Lower leg skin (tissue), 4 donors: ENCODE data around the gene GPR78. TPM values are rescaled to one million over a fixed set of nuclear protein-coding genes. Genes with fewer than 3 reads are reported as not detected.

ENCODE experiments used
- DNase-seq, 2 donors: peaks; one replicate each; pipeline ENCODE4 v3.0.0-alpha.2; 2019; ENCODE audit warnings: low spot score in 2 of 2
- H3K4me3 ChIP-seq: fragments of 200-600 bp; sonication (generic); 2 replicates; pipeline ENCODE4 v1.5.1; 2017; ENCODE audit warnings: mild to moderate bottlenecking, low read depth; ENCODE audit not compliant: poor library complexity, severe bottlenecking
- POLR2A ChIP-seq, 2 donors: fragments of 450-650 bp; IDR thresholded peaks; one replicate each; pipeline ENCODE4 v1.6.1; 2016 to 2017; ENCODE audit warnings: antibody characterized with exemption in 2 of 2, mild to moderate bottlenecking in 1 of 2, moderate library complexity in 1 of 2
- WGBS, 2 donors: methylation state at CpG; one replicate each; pipeline ENCODE4 v1.1.5; 2018; 5-methylcytosine and 5-hydroxymethylcytosine counted together
- intact Hi-C: fragments of 100-400 bp; cut with DNase I; formaldehyde crosslinking; loops from one replicate; pipeline ENCODE4 v1.15.0; 2023; ENCODE audit warnings: low total_unique reads
- total RNA-seq, 4 donors: library from RNA; depleted of rRNA; stranded (reverse); fragments of >200 nt; gene quantifications; one replicate each; pipeline ENCODE4 v1.1.0, GENCODE V29; 2016
- TF ChIP-seq, protein P1 (sequence below), 3 donors: fragments of 450-650 bp; IDR thresholded peaks; one replicate each; pipeline ENCODE4 v1.5.1; 2016; ENCODE audit warnings: antibody characterized with exemption in 3 of 3, mild to moderate bottlenecking in 3 of 3, moderate library complexity in 2 of 3

GPR78 gene
- total RNA-seq, 4 donors from 2014 or later, result not detected

GRCh38 chr4:8601556-8601955, 21.4 kb downstream of the GPR78 start:
- WGBS, 2 donors, result 72 to 76% methylated on average over 10 of the region's 10 CpGs
- DNase-seq, result no peak
- TF ChIP-seq, protein P1, sequence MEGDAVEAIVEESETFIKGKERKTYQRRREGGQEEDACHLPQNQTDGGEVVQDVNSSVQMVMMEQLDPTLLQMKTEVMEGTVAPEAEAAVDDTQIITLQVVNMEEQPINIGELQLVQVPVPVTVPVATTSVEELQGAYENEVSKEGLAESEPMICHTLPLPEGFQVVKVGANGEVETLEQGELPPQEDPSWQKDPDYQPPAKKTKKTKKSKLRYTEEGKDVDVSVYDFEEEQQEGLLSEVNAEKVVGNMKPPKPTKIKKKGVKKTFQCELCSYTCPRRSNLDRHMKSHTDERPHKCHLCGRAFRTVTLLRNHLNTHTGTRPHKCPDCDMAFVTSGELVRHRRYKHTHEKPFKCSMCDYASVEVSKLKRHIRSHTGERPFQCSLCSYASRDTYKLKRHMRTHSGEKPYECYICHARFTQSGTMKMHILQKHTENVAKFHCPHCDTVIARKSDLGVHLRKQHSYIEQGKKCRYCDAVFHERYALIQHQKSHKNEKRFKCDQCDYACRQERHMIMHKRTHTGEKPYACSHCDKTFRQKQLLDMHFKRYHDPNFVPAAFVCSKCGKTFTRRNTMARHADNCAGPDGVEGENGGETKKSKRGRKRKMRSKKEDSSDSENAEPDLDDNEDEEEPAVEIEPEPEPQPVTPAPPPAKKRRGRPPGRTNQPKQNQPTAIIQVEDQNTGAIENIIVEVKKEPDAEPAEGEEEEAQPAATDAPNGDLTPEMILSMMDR (IDR thresholded peaks at IDR 0.05), result no peak
- no peak for TF ChIP-seq POLR2A (IDR thresholded peaks at IDR 0.05)
- H3K4me3 ChIP-seq, result no peak overlapping the region
- intact Hi-C loops, result no loop called here

GRCh38 chr4:8602686-8603430, 22.7 kb downstream of the GPR78 start:
- WGBS, 2 donors, result 58 to 66% methylated on average over 19 of the region's 19 CpGs
- TF ChIP-seq POLR2A (IDR thresholded peaks at IDR 0.05), result no peak
- TF ChIP-seq, protein P1 (IDR thresholded peaks at IDR 0.05), result no peak
- intact Hi-C loops, result no loop called here
- H3K4me3 ChIP-seq, result no peak overlapping the region
- no peak for DNase-seq

DNA sequence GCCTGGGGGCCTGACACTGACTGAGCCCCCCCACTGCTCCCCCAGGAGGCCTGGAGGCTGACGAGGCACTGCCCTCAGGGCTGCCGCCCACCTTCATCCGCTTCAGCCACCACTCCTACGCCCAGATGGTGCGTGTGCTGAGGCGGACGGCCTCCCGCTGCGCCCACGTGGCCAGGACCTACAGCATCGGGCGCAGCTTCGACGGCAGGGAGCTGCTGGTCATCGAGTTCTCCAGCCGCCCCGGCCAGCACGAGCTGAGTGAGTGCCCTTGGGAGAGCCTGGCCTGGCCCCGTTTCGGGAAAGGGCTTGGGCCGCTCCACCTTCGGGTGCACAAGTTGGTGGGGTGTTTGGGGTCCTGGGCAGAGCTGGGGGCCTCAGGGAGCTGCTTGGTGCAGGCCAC, 23.7 kb downstream of the GPR78 start:
- TF ChIP-seq, protein P1 (IDR thresholded peaks at IDR 0.05), result no peak
- TF ChIP-seq POLR2A (IDR thresholded peaks at IDR 0.05), result no peak
- 83 to 84% methylated on average over 5 to 20 of the region's 22 CpGs for WGBS, 2 donors
- DNase-seq, result no peak
- intact Hi-C loops, result no loop called here
- no peak overlapping the region for H3K4me3 ChIP-seq

- 90 to 95% methylated on average over 1 of the region's 1 CpG for WGBS, 2 donors
- no peak for DNase-seq
- intact Hi-C loops, result no loop called here
- no peak overlapping the region for H3K4me3 ChIP-seq
- TF ChIP-seq, protein P1 (IDR thresholded peaks at IDR 0.05), result no peak
- TF ChIP-seq POLR2A (IDR thresholded peaks at IDR 0.05), result no peak
These were observed 25.1 kb downstream of the GPR78 start for GRCh38 chr4:8605289-8605688.

GRCh38 chr4:8606476-8606875, 26.3 kb downstream of the GPR78 start:
- no peak overlapping the region for H3K4me3 ChIP-seq
- WGBS, 2 donors, result 80% methylated on average over 25 to 26 of the region's 26 CpGs

More at GRCh38 chr4:8606476-8606875, 26.3 kb downstream of the GPR78 start:
- no peak for DNase-seq
- TF ChIP-seq POLR2A (IDR thresholded peaks at IDR 0.05), result no peak
- TF ChIP-seq, protein P1 (IDR thresholded peaks at IDR 0.05), result no peak
- intact Hi-C loops, result no loop called here
